Stimulated activated CD4-positive, alpha-beta T cell treated with anti-CD3 and anti-CD28 coated beads, Interleukin-4, amount 100 ng/mL, for 24 hours (primary cell): Measurements from ENCODE around the gene GREB1.

Experiments
- DNase-seq: peaks from one replicate; pipeline ENCODE4 v3.0.0-alpha.2; 2020

The GREB1 gene

GRCh38 chr2:11540996-11541692, 7.3 kb downstream of the GREB1 start:
- no peak for DNase-seq

- no peak for DNase-seq
Observed at GRCh38 chr2:11541693-11542274, 7.9 kb downstream of the GREB1 start.

GRCh38 chr2:11542275-11542819, 8.5 kb downstream of the GREB1 start:
- no peak for DNase-seq

- DNase-seq: no peak
Observed at GRCh38 chr2:11543337-11544216, 9.7 kb downstream of the GREB1 start.

- no peak for DNase-seq
Observed at GRCh38 chr2:11546072-11546471, 12.2 kb downstream of the GREB1 start.

GRCh38 chr2:11547912-11548497, 14.2 kb downstream of the GREB1 start:
- DNase-seq: no peak

GRCh38 chr2:11550302-11550701, 16.5 kb downstream of the GREB1 start:
- DNase-seq: no peak

- no peak for DNase-seq
Observed at GRCh38 chr2:11550901-11551568, 17.2 kb downstream of the GREB1 start.

- no peak for DNase-seq
Observed at GRCh38 chr2:11551569-11552259, 17.9 kb downstream of the GREB1 start.

GRCh38 chr2:11552260-11552638, 18.4 kb downstream of the GREB1 start:
- no peak for DNase-seq

GRCh38 chr2:11553661-11554398, 20.0 kb downstream of the GREB1 start:
- DNase-seq: no peak

- no peak for DNase-seq
Observed at GRCh38 chr2:11554399-11554716, 20.5 kb downstream of the GREB1 start.

GRCh38 chr2:11556101-11556806, 22.4 kb downstream of the GREB1 start:
- DNase-seq: no peak

GRCh38 chr2:11558214-11558886, 24.5 kb downstream of the GREB1 start:
- no peak for DNase-seq

GRCh38 chr2:11559066-11559785, 25.4 kb downstream of the GREB1 start:
- no peak for DNase-seq

GRCh38 chr2:11559786-11560155, 25.9 kb downstream of the GREB1 start:
- no peak for DNase-seq

GRCh38 chr2:11560806-11561205, 27.0 kb downstream of the GREB1 start:
- DNase-seq: no peak

GRCh38 chr2:11562011-11562410, 28.2 kb downstream of the GREB1 start:
- DNase-seq: no peak

GRCh38 chr2:11562476-11562875, 28.6 kb downstream of the GREB1 start:
- no peak for DNase-seq
